OCI-LY3 (cell line): ENCODE results near the gene ZMAT3.

Experiments
- H2AFZ ChIP-seq: fragments of 200-600, 300-600 bp; shearing (Covaris generic); 2 replicates; pipeline ENCODE4 v1.6.0; 2014; ENCODE audit warnings: antibody characterized with exemption, low read depth, low read length
- H3K27ac ChIP-seq: fragments of 200-600, 300-600 bp; sonication (generic); 2 replicates; pipeline ENCODE4 v1.5.1; 2014; ENCODE audit warnings: mild to moderate bottlenecking, low read length, moderate library complexity, mixed read lengths
- H3K27me3 ChIP-seq: fragments of 200-600, 300-600 bp; sonication (generic); 2 replicates; pipeline ENCODE4 v1.6.1; 2014; ENCODE audit warnings: low read depth, low read length, mixed read lengths
- H3K36me3 ChIP-seq: fragments of 200-600, 300-600 bp; sonication (generic); replicated peaks from 2 replicates; pipeline ENCODE3; 2014; ENCODE audit warnings: low read depth, low read length, mixed read lengths
- H3K4me1 ChIP-seq: fragments of 300-600, 200-600 bp; sonication (generic); 2 replicates; pipeline ENCODE4 v1.6.1; 2014; ENCODE audit warnings: low read length, mixed read lengths
- H3K4me2 ChIP-seq: fragments of 200-600, 300-600 bp; sonication (generic); 2 replicates; pipeline ENCODE4 v1.6.1; 2014; ENCODE audit warnings: low read length, mixed read lengths
- H3K4me3 ChIP-seq: fragments of 300-600, 200-600 bp; sonication (generic); 2 replicates; pipeline ENCODE4 v1.5.1; 2014; ENCODE audit warnings: antibody characterized with exemption, mild to moderate bottlenecking, low read length, moderate library complexity
- H3K79me2 ChIP-seq: fragments of 300-600, 200-600 bp; shearing (Covaris generic); 2 replicates; pipeline ENCODE4 v1.6.1; 2014; ENCODE audit warnings: mild to moderate bottlenecking, low read length, mixed read lengths
- H3K9ac ChIP-seq: fragments of 300-600, 200-600 bp; shearing (Covaris generic); 2 replicates; pipeline ENCODE4 v1.6.0; 2014; ENCODE audit warnings: mild to moderate bottlenecking, low read length, moderate library complexity
- H3K9me3 ChIP-seq: fragments of 200-600, 300-600 bp; shearing (Covaris generic); 2 replicates; pipeline ENCODE4 v1.6.1; 2014; ENCODE audit warnings: low read length, mixed read lengths; ENCODE audit not compliant: insufficient read depth
- H4K20me1 ChIP-seq: fragments of 200-600, 300-600 bp; sonication (generic); 2 replicates; pipeline ENCODE4 v1.6.1; 2016; ENCODE audit warnings: low read length, mixed read lengths; ENCODE audit not compliant: insufficient read depth
- EZH2phosphoT487 ChIP-seq: fragments of 200-600 bp; shearing (Covaris generic); IDR thresholded peaks from 2 replicates; pipeline ENCODE4 v1.6.1; 2018; ENCODE audit warnings: antibody characterized with exemption, mixed run types, low read depth
- TF ChIP-seq, protein P1 (sequence below): fragments of 200-600, 300-600 bp; sonication (generic); IDR thresholded peaks from 2 replicates; pipeline ENCODE4 v1.5.1; 2014; ENCODE audit warnings: antibody characterized with exemption, low read length, low read depth

ZMAT3 gene

DNA sequence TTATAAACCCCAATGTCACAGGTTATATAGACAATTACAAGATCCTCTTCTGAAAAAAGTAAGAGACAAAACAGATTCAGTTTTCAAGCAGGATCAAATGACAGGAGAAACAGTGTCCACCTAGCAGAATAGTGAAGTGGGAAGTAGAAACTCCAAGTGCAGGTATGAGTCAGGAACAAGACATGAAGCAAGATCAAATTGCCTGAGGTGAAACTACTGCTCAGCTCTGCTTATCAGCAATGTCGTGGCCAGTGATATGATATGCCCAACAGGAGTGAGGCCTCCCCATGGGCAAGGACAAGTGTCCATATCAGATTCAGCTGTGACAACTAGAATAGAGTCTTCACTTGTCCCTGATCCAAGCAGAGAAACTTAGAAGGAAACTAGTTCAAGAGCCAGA is 100.0 kb downstream of the ZMAT3 start:
- H3K4me2 ChIP-seq: peak overlapping the region; percentile 34
- peaks cover 53% of the 10 kb centered on the region for H3K4me1 ChIP-seq
- H3K9ac ChIP-seq: no peak overlapping the region
- H2AFZ ChIP-seq: no peak overlapping the region
- no peaks in the 10 kb centered on the region for H4K20me1 ChIP-seq
- no peaks in the 10 kb centered on the region for H3K27me3 ChIP-seq
- no peak overlapping the region; the same call in 1 of the 2 replicates for H3K27ac ChIP-seq
- TF ChIP-seq EZH2phosphoT487: no peak
- TF ChIP-seq, protein P1, sequence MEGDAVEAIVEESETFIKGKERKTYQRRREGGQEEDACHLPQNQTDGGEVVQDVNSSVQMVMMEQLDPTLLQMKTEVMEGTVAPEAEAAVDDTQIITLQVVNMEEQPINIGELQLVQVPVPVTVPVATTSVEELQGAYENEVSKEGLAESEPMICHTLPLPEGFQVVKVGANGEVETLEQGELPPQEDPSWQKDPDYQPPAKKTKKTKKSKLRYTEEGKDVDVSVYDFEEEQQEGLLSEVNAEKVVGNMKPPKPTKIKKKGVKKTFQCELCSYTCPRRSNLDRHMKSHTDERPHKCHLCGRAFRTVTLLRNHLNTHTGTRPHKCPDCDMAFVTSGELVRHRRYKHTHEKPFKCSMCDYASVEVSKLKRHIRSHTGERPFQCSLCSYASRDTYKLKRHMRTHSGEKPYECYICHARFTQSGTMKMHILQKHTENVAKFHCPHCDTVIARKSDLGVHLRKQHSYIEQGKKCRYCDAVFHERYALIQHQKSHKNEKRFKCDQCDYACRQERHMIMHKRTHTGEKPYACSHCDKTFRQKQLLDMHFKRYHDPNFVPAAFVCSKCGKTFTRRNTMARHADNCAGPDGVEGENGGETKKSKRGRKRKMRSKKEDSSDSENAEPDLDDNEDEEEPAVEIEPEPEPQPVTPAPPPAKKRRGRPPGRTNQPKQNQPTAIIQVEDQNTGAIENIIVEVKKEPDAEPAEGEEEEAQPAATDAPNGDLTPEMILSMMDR: no peak
- H3K36me3 ChIP-seq: peaks cover 35% of the 10 kb centered on the region
- H3K9me3 ChIP-seq: peaks cover 14% of the 10 kb centered on the region
- no peak overlapping the region for H3K4me3 ChIP-seq
- 0 out of 2 replicates have a peak, but pooled peaks cover 3% of the 10 kb centered on the region for H3K79me2 ChIP-seq

DNA sequence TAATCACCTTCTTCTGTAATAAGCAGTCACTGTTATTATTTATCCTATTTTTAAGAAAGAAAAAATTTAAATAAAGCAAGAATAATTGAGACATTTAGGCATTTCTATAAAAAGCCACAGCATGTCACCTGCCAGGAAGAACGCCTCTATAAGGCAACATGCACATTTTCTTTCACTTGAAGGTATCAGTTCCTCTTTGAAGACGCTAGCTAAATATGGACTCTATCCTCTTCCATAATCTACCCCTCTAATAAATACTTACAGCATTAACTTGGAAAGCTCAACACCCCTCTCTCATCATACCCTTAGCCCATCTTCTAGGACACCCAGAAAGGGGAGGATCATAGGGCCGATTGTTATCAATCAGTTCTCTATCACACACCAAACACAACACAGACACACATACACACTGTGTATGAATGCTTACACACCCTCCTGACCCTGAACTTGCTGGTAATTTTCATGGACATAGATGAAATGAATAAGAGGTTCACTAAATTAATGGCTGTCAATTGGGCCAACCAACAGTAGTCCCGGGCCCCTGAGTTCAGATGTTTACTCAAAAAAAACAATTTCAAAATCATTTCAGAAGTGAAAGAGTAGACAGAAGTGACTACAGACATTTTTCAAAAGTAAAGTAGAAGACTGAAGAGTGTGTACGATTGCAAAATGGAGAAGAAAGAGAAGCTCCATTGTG is 102.5 kb downstream of the ZMAT3 start:
- peak overlapping the region; percentile 57 for H3K4me3 ChIP-seq
- H2AFZ ChIP-seq: peak overlapping the region; percentile 60; the same call in 1 of the 2 replicates

More for the DNA sequence above, 102.5 kb downstream of the ZMAT3 start:
- Histone ChIP-seq H3K36me3 (peaks cover 25% of the 10 kb centered on the region), H3K9ac (peak overlapping the region; percentile 78), H3K27me3 (no peaks in the 10 kb centered on the region), H3K79me2 (0 out of 2 replicates have a peak, but pooled peaks cover 3% of the 10 kb centered on the region), H3K4me2 (peak overlapping the region; percentile 86), H3K27ac (peak overlapping the region; percentile 99), H4K20me1 (no peaks in the 10 kb centered on the region), H3K9me3 (peaks cover 14% of the 10 kb centered on the region), H3K4me1 (peaks cover 61% of the 10 kb centered on the region)
- TF ChIP-seq EZH2phosphoT487: no peak
- TF ChIP-seq, protein P1: no peak
